ENCODE measurements around the gene PLIN5. TPM values are rescaled to one million over a fixed set of nuclear protein-coding genes. Genes with fewer than 3 reads are reported as not detected.

Gene PLIN5
- total RNA-seq, 4 donors from 2014 or later: 12.0 to 26.7 (median 19.1) TPM

- Histone ChIP-seq H3K27ac (no peak overlapping the region), H3K36me3 (no peaks in the 10 kb centered on the region), H3K9me3 (no peaks in the 10 kb centered on the region), H3K4me1 (no peaks in the 10 kb centered on the region), H3K27me3 (peaks cover 0 to 9% of the 10 kb centered on the region in 2 donors), H3K4me3 (no peak overlapping the region)
- WGBS, 2 donors: 87 to 89% methylated on average over 17 of the region's 17 CpGs
- TF ChIP-seq POLR2A (IDR thresholded peaks at IDR 0.05) (no peak), EP300 (IDR thresholded peaks at IDR 0.05) (no peak), CTCF (IDR thresholded peaks at IDR 0.05) (no peak)
- DNase-seq (ENCODE audit: low spot score in 2 of 2): no peak
Measured at GRCh38 chr19:4512070-4512469, 23.0 kb downstream of the PLIN5 start.

GRCh38 chr19:4511300-4512054, 23.5 kb downstream of the PLIN5 start:
- Histone ChIP-seq H3K4me1 (no peaks in the 10 kb centered on the region), H3K4me3 (no peak overlapping the region), H3K27me3 (peaks cover 0 to 3% of the 10 kb centered on the region in 2 donors), H3K9me3 (no peaks in the 10 kb centered on the region), H3K36me3 (peaks cover 0 to 3% (median 0%) of the 10 kb centered on the region in 3 donors), H3K27ac (no peak overlapping the region)
- 83 to 87% methylated on average over 27 of the region's 27 CpGs for WGBS, 2 donors
- DNase-seq (ENCODE audit: low spot score in 2 of 2): no peak
- TF ChIP-seq CTCF (IDR thresholded peaks at IDR 0.05) (no peak), POLR2A (IDR thresholded peaks at IDR 0.05) (no peak), EP300 (IDR thresholded peaks at IDR 0.05) (no peak)

DNA sequence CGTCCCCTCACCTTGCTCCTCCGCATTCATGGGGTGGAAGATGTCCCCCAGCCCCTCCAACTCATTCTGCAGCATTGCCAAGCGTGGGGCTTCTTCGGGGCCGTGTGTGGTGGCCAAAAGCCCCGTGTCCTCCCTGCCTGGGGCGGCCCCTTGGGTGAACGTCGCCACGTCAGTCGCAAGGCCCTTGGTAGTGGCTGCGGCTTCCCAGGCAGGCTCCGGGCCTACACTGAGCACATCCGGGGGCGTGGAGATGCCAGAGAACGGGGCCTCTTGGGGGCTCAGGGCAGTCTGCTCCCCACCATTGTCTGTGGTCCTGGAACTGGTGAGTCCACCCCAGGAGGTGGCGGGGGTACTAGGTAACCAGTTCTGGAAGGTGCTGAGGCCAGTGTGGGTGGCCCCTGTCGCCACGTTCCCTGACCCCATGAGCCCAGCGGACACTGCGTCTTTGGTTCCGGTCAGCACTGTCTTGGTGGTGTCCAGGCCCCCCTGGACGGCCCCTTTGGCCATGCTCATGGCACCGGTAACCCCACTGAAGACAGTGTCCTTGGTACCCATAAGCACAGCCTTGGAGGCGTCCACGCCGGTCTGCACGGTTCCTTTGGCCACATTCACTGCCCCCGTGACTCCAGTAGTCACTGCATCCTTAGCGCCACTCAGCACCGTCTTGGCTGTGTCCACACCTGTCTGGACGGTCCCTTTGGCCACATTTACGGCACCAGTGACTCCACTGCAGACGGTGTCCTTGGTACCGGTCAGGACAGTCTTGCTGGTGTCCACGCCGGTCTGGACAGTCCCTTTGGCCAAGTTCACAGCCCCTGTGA, 24.4 kb downstream of the PLIN5 start:
- no peaks in the 10 kb centered on the region for H3K9me3 ChIP-seq
- no peaks in the 10 kb centered on the region for H3K27me3 ChIP-seq
- no peak for DNase-seq (ENCODE audit: low spot score in 2 of 2)
- WGBS, 2 donors: 78 to 86% methylated on average over 27 to 37 of the region's 37 CpGs
- H3K4me3 ChIP-seq: no peak overlapping the region
- H3K36me3 ChIP-seq: peaks cover 0 to 12% (median 0%) of the 10 kb centered on the region in 3 donors
- no peak overlapping the region for H3K27ac ChIP-seq
- no peak for TF ChIP-seq CTCF (IDR thresholded peaks at IDR 0.05)
- H3K4me1 ChIP-seq: no peaks in the 10 kb centered on the region

- no peaks in the 10 kb centered on the region for H3K27me3 ChIP-seq
- H3K4me3 ChIP-seq: no peak overlapping the region
- H3K36me3 ChIP-seq: peaks cover 0 to 31% (median 0%) of the 10 kb centered on the region in 3 donors
- peaks cover 0 to 14% (median 0%) of the 10 kb centered on the region in 4 donors for H3K4me1 ChIP-seq
- no peaks in the 10 kb centered on the region for H3K9me3 ChIP-seq
- no peak for DNase-seq (ENCODE audit: low spot score in 2 of 2)
- H3K27ac ChIP-seq: no peak overlapping the region
- TF ChIP-seq POLR2A (IDR thresholded peaks at IDR 0.05): no peak
- no peak for TF ChIP-seq EP300 (IDR thresholded peaks at IDR 0.05)
- TF ChIP-seq CTCF (IDR thresholded peaks at IDR 0.05): no peak
- WGBS, 2 donors: 88 to 90% methylated on average over 15 to 21 of the region's 21 CpGs
Measured at GRCh38 chr19:4508698-4509097, 26.3 kb downstream of the PLIN5 start.

GRCh38 chr19:4507804-4508203, 27.2 kb downstream of the PLIN5 start:
- peaks cover 0 to 40% (median 0%) of the 10 kb centered on the region in 3 donors for H3K36me3 ChIP-seq
- WGBS, 2 donors: 74 to 77% methylated on average over 15 to 17 of the region's 17 CpGs
- H3K4me3 ChIP-seq: no peak overlapping the region
- peaks cover 0 to 14% (median 0%) of the 10 kb centered on the region in 4 donors for H3K4me1 ChIP-seq
- TF ChIP-seq POLR2A (IDR thresholded peaks at IDR 0.05) (no peak), EP300 (IDR thresholded peaks at IDR 0.05) (no peak), CTCF (IDR thresholded peaks at IDR 0.05) (no peak)
- no peaks in the 10 kb centered on the region for H3K27me3 ChIP-seq
- H3K27ac ChIP-seq: no peak overlapping the region
- H3K9me3 ChIP-seq: no peaks in the 10 kb centered on the region
- DNase-seq (ENCODE audit: low spot score in 2 of 2): no peak

Measured in tibial nerve (tissue), 4 donors.